ENCODE measurements around the gene CACNB4.

The CACNB4 gene

DNA sequence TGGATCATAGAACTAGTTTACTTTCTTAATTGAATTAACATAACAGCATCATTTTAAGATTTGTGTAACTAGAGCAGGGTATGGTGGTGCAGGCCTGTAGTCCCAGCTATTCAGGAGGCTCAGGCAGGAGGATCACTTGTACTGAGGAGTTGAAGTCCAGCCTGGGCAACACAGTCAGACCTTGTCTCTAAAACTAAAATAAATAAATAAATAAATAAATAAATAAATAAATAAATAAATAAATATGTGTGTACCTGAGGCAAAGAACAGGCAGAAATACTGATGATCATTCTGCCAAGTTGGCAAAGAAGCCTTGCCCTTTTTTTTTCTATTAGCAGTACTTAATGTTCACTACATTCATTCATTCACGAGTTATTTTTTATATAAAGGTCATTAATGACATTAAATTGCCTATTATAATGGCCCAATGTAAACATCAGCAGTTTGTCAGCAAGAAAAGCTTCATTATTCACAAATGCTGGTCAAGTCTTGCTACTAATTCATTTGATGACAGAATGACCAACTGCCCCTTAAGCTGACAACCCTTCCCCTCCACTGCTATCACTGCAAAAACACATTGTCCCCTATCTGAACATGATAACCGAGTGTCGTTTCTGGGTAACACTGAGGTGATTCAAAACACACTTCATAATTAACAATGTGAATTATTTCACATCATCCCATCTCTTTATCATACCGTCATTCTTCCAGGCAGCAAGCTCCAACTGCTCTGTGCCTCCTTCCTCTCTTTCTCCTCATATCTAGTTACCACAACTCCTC is 309.6 kb downstream of the CACNB4 start:
- in situ Hi-C loops (cut with HindIII; ENCODE audit: low pct_unique_long_range_greater_than_20kb, low sequenced_read_pairs): no loop called here
- no peak for TF ChIP-seq JUND (IDR thresholded peaks at IDR 0.05; ENCODE audit: low read depth)

DNA sequence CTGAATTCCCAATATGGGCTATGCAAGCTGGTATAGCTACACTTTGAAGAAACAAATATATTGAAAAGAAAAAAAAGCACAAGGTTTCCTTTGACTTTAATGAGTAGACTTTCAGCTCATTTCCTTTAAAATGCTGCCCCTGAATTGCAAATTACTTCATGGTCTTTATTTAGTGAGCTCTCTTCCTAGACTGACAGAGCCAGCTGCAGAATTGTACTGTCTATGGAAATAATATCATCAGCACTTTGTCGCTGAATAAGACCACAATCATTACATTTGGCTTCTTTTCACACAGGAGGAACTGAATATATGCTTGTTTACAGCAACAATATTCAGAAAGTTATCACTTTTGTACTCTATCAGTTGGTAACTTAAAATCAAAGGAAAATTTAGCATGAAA is 312.4 kb downstream of the CACNB4 start:
- no peak for TF ChIP-seq JUND (IDR thresholded peaks at IDR 0.05; ENCODE audit: low read depth)
- DNase-seq (ENCODE audit: low read depth in 1 of 2, low spot score in 1 of 2): no peak
- in situ Hi-C loops (cut with HindIII; ENCODE audit: low pct_unique_long_range_greater_than_20kb, low sequenced_read_pairs): no loop called here

More for the DNA sequence above, 309.6 kb downstream of the CACNB4 start:
- DNase-seq (ENCODE audit: low read depth in 1 of 2, low spot score in 1 of 2): no peak

DNA sequence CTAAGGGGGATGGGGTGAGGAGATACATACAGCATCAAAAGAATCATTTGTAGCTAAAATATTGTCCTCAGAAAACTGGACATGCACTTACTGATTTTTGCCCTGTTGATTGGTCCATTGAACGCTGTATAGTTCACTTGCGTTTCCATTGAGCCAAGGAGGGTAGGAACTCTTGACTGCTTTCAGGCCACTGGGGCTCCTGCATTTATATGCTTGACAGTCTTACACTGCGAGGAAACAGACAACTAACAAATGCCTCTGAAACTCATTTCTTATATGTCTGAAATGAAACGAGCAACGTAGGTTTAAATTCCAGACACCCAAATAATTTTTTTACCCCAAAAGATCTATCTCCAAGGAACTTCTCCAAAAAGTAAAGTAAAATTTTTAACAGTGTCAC is 312.8 kb downstream of the CACNB4 start:
- TF ChIP-seq JUND (IDR thresholded peaks at IDR 0.05; ENCODE audit: low read depth): no peak
- in situ Hi-C loops (cut with HindIII; ENCODE audit: low pct_unique_long_range_greater_than_20kb, low sequenced_read_pairs): no loop called here
- DNase-seq (ENCODE audit: low read depth in 1 of 2, low spot score in 1 of 2): no peak

DNA sequence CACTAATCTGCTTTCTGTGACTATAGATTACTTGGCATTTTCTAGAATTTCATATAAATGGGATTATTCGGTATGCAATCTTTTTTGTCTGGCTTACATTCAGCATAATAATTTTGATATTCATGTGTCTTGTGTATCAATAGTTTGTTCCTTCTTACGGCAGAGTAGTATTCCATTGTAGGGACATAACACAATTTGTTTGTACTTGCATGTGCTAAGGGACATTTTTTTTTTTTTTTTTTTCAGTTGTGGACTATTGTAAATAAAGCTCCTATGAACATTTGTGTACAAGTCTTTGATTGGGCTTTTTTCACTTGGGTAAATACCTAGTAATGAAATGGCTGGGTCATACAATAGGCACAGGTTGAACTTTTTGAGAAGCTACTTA is 315.7 kb downstream of the CACNB4 start:
- in situ Hi-C loops (cut with HindIII; ENCODE audit: low pct_unique_long_range_greater_than_20kb, low sequenced_read_pairs): no loop called here
- TF ChIP-seq JUND (IDR thresholded peaks at IDR 0.05; ENCODE audit: low read depth): no peak
- DNase-seq (ENCODE audit: low read depth in 1 of 2, low spot score in 1 of 2): no peak

All from T47D (cell line).